GM06990 (cell line): Measurements from ENCODE around the gene ZNF610.

Experiments
- DNase-seq: peaks from one replicate; pipeline ENCODE4 v3.0.0-alpha.2; 2011; ENCODE audit not compliant: insufficient read length; ENCODE audit errors: extremely low read depth
- H3K27me3 ChIP-seq: replicated peaks from 2 replicates; pipeline ENCODE4 v1.6.0; 2011; ENCODE audit warnings: low read length; ENCODE audit not compliant: control insufficient read depth, insufficient read depth
- H3K36me3 ChIP-seq: 2 replicates; pipeline ENCODE4 v1.5.1; 2011; ENCODE audit warnings: low read length; ENCODE audit not compliant: control insufficient read depth, insufficient read depth
- H3K4me3 ChIP-seq: replicated peaks from 2 replicates; pipeline ENCODE4 v1.5.1; 2011; ENCODE audit warnings: low read depth, mild to moderate bottlenecking, control low read depth, low read length
- TF ChIP-seq, protein P1 (sequence below): IDR thresholded peaks from 2 replicates; pipeline ENCODE4 v1.5.1; 2011; ENCODE audit warnings: low read length, control low read depth, mild to moderate bottlenecking, inconsistent platforms; ENCODE audit not compliant: insufficient read depth, poor library complexity, severe bottlenecking

Gene ZNF610

DNA sequence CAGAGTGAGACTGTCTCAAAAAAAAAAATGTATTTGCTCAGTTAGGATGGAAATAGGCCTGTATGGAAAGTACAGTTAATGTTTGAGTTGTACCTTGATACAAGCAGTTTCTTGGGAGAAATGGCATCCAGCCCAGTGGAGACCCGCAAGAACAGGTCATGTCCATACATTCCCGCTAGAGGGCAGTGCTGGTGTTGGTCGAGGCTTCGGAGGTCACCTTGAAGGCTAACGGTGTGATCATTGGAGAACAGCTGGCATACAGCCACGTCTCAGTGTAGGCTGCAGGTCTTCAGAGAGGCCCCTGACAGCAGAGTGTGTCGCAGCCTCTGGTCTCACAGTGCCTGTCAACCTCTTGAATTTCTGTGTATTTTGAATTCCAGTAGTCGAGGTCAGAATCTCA lies 7.5 kb downstream of the ZNF610 start:
- Histone ChIP-seq H3K27me3 (no peaks in the 10 kb centered on the region), H3K4me3 (no peak overlapping the region), H3K36me3 (no peaks in the 10 kb centered on the region)
- TF ChIP-seq, protein P1, sequence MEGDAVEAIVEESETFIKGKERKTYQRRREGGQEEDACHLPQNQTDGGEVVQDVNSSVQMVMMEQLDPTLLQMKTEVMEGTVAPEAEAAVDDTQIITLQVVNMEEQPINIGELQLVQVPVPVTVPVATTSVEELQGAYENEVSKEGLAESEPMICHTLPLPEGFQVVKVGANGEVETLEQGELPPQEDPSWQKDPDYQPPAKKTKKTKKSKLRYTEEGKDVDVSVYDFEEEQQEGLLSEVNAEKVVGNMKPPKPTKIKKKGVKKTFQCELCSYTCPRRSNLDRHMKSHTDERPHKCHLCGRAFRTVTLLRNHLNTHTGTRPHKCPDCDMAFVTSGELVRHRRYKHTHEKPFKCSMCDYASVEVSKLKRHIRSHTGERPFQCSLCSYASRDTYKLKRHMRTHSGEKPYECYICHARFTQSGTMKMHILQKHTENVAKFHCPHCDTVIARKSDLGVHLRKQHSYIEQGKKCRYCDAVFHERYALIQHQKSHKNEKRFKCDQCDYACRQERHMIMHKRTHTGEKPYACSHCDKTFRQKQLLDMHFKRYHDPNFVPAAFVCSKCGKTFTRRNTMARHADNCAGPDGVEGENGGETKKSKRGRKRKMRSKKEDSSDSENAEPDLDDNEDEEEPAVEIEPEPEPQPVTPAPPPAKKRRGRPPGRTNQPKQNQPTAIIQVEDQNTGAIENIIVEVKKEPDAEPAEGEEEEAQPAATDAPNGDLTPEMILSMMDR, result peak; percentile 43
- no peak for DNase-seq

GRCh38 chr19:52345162-52345561 lies 9.1 kb downstream of the ZNF610 start:
- Histone ChIP-seq H3K27me3 (no peaks in the 10 kb centered on the region), H3K36me3 (no peaks in the 10 kb centered on the region), H3K4me3 (no peak overlapping the region)
- TF ChIP-seq, protein P1, result no peak
- no peak for DNase-seq

DNA sequence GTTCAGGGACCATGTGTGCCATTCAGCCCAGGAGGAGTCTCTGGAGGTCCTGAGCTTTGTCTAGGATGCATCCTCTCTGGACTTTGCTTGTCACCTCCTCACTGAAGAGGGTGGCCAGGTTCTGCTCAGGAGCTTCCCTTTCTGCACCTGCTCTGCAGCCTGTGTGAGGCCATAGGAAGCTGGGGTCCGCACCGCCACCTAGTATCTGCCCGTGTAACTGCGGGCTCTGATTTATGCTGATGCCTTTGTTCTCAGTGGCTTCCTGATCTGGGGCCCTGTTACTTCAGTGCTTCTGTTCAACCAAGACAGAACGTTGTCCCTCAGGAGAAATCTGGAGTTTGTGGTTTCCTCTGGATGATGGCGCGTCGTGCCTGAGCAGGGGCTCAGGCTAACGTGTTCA lies 15.5 kb downstream of the ZNF610 start:
- Histone ChIP-seq H3K4me3 (no peak overlapping the region), H3K36me3 (no peaks in the 10 kb centered on the region), H3K27me3 (no peaks in the 10 kb centered on the region)
- TF ChIP-seq, protein P1, result no peak
- no peak for DNase-seq

- no peak for DNase-seq
- H3K27me3 ChIP-seq, result no peaks in the 10 kb centered on the region
- no peak overlapping the region for H3K4me3 ChIP-seq
- TF ChIP-seq, protein P1, result no peak
- no peaks in the 10 kb centered on the region for H3K36me3 ChIP-seq
Measured at GRCh38 chr19:52366414-52366824, 30.4 kb downstream of the ZNF610 start.

DNA sequence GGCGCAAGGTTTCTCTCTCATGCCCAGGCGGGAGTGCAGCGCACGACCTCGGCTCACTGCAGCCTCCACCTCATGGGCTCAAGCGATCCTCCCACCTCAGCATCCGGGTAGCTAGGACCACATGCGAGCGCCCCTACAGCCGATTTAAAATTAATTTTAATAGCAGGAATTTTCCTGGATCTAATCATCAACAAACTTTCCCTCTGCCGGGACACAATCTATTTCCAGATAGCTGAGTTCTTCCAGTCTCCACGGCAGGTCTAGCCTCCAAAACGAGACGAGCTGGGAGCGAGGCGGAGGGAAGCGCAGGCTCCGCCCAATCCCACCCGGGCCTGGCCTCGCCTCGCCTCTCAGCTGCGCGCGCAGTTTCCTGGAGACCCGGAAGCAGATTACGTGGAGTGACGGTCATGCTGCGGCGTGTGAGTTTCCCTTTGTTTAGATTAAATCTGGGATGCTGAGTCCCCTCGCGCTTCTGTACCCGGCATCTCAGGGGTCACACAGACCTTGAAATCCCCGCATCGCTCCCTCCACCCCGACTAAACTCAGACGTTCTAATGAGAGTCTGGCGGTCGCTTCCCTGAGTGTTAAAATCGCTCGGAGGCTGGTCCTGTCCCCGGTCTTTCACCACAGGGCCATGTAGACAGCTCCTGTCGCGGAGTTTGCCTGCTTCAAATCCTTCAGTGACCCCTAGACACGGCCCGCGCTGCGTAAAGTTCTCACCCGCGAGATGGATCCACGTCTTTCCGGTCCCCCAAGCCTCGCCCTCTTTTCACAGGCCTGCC lies 33.7 kb downstream of the ZNF610 start, which contains the start of gene ZNF880:
Gene ZNF880 (plus strand): TSS at position 365 of the 782 bp plus-strand sequence. CDS start 43 bp downstream, at position 408.
- H3K4me3 ChIP-seq, result peak within 1 kb of the TSS; percentile 71
- TF ChIP-seq, protein P1, result no peak
- H3K27me3 ChIP-seq, result no peaks in the 10 kb centered on the region
- peak; percentile 81 for DNase-seq
- peaks cover 2% of the 10 kb centered on the region for H3K36me3 ChIP-seq

DNA sequence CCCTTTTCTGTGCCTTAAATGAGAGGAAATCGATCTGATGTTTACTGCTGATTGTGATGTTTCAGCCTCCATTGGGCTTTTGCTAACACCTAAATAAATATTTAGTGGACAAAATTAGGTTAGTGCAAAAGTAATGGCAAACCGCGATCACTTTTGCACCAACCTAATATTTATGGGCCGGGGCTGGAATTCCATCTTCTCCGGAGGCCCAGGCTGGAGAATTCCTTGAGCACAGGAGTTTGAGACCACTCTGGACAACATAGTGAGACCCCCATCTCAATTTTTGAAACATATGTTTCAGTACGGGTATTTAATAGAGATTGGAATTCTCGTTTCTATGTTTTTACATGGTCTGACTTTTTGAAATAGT lies 34.3 kb downstream of the ZNF610 start:
- Histone ChIP-seq H3K27me3 (no peaks in the 10 kb centered on the region), H3K36me3 (peaks cover 2% of the 10 kb centered on the region), H3K4me3 (peak overlapping the region; percentile 71)
- no peak for DNase-seq
- TF ChIP-seq, protein P1, result no peak
